ENCODE results near the gene NPTX1. TPM values are rescaled to one million over a fixed set of nuclear protein-coding genes. Genes with fewer than 3 reads are reported as not detected.
A peak's percentile ranks its signal among the peaks of the same experiment; 100 is the strongest.

The NPTX1 gene
- total and polyA plus RNA-seq, 2 of the 13 experiments (the other 11 are each of a cell fraction or from before 2014, with no cell fraction given), result 0.01 TPM; not detected in 1

GRCh38 chr17:80441133-80441578 lies 35.3 kb downstream of the NPTX1 start (continued):
- TF ChIP-seq, protein P1, sequence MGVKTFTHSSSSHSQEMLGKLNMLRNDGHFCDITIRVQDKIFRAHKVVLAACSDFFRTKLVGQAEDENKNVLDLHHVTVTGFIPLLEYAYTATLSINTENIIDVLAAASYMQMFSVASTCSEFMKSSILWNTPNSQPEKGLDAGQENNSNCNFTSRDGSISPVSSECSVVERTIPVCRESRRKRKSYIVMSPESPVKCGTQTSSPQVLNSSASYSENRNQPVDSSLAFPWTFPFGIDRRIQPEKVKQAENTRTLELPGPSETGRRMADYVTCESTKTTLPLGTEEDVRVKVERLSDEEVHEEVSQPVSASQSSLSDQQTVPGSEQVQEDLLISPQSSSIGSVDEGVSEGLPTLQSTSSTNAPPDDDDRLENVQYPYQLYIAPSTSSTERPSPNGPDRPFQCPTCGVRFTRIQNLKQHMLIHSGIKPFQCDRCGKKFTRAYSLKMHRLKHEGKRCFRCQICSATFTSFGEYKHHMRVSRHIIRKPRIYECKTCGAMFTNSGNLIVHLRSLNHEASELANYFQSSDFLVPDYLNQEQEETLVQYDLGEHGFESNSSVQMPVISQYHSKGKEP (CRISPR knock-in tag; IDR thresholded peaks at IDR 0.05), result peak; percentile 97; the same call in 1 of the 2 replicates
- TF ChIP-seq, protein P2, sequence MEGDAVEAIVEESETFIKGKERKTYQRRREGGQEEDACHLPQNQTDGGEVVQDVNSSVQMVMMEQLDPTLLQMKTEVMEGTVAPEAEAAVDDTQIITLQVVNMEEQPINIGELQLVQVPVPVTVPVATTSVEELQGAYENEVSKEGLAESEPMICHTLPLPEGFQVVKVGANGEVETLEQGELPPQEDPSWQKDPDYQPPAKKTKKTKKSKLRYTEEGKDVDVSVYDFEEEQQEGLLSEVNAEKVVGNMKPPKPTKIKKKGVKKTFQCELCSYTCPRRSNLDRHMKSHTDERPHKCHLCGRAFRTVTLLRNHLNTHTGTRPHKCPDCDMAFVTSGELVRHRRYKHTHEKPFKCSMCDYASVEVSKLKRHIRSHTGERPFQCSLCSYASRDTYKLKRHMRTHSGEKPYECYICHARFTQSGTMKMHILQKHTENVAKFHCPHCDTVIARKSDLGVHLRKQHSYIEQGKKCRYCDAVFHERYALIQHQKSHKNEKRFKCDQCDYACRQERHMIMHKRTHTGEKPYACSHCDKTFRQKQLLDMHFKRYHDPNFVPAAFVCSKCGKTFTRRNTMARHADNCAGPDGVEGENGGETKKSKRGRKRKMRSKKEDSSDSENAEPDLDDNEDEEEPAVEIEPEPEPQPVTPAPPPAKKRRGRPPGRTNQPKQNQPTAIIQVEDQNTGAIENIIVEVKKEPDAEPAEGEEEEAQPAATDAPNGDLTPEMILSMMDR (CRISPR knock-in tag; IDR thresholded peaks at IDR 0.05), result 0 out of 2 replicates have a peak, but pooled peaks have one; percentile 10
- TF ChIP-seq MED1 (CRISPR knock-in tag; IDR thresholded peaks at IDR 0.05) (0 out of 2 replicates have a peak, but pooled peaks have one; percentile 44), ZNF326 (CRISPR knock-in tag; IDR thresholded peaks at IDR 0.05; ENCODE audit: borderline replicate concordance) (no peak), ZNF317 (CRISPR knock-in tag; IDR thresholded peaks at IDR 0.05) (peak; percentile 72; the same call in 1 of the 2 replicates), ZKSCAN8 (CRISPR knock-in tag; IDR thresholded peaks at IDR 0.05; ENCODE audit: borderline replicate concordance) (peak; percentile 61; the same call in 1 of the 2 replicates), KLF13 (CRISPR knock-in tag; IDR thresholded peaks at IDR 0.05) (0 out of 2 replicates have a peak, but pooled peaks have one; percentile 23), KLF11 (CRISPR knock-in tag; IDR thresholded peaks at IDR 0.05) (peak; percentile 99), BRCA1 (CRISPR knock-in tag; IDR thresholded peaks at IDR 0.05) (peak; percentile 97), ZC3H13 (CRISPR knock-in tag; IDR thresholded peaks at IDR 0.05) (0 out of 2 replicates have a peak, but pooled peaks have one; percentile 35), TARDBP (CRISPR knock-in tag; IDR thresholded peaks at IDR 0.05) (no peak), ZNF10 (CRISPR knock-in tag; IDR thresholded peaks at IDR 0.05; ENCODE audit: borderline replicate concordance, low read depth) (no peak), KDM3A (CRISPR knock-in tag; IDR thresholded peaks at IDR 0.05; ENCODE audit: low read depth) (peak; percentile 76; the same call in 1 of the 2 replicates), KMT2B (CRISPR knock-in tag; IDR thresholded peaks at IDR 0.05) (peak; percentile 74), MLLT10 (CRISPR knock-in tag; IDR thresholded peaks at IDR 0.05) (no peak), ZNF616 (CRISPR knock-in tag; IDR thresholded peaks at IDR 0.05; ENCODE audit: low read depth) (peak; percentile 92), AFF4 (CRISPR knock-in tag; IDR thresholded peaks at IDR 0.05) (no peak)
- TF ChIP-seq, protein P3, sequence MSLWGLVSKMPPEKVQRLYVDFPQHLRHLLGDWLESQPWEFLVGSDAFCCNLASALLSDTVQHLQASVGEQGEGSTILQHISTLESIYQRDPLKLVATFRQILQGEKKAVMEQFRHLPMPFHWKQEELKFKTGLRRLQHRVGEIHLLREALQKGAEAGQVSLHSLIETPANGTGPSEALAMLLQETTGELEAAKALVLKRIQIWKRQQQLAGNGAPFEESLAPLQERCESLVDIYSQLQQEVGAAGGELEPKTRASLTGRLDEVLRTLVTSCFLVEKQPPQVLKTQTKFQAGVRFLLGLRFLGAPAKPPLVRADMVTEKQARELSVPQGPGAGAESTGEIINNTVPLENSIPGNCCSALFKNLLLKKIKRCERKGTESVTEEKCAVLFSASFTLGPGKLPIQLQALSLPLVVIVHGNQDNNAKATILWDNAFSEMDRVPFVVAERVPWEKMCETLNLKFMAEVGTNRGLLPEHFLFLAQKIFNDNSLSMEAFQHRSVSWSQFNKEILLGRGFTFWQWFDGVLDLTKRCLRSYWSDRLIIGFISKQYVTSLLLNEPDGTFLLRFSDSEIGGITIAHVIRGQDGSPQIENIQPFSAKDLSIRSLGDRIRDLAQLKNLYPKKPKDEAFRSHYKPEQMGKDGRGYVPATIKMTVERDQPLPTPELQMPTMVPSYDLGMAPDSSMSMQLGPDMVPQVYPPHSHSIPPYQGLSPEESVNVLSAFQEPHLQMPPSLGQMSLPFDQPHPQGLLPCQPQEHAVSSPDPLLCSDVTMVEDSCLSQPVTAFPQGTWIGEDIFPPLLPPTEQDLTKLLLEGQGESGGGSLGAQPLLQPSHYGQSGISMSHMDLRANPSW (CRISPR knock-in tag; IDR thresholded peaks at IDR 0.05; ENCODE audit: borderline replicate concordance), result no peak
- TF ChIP-seq, protein P4, sequence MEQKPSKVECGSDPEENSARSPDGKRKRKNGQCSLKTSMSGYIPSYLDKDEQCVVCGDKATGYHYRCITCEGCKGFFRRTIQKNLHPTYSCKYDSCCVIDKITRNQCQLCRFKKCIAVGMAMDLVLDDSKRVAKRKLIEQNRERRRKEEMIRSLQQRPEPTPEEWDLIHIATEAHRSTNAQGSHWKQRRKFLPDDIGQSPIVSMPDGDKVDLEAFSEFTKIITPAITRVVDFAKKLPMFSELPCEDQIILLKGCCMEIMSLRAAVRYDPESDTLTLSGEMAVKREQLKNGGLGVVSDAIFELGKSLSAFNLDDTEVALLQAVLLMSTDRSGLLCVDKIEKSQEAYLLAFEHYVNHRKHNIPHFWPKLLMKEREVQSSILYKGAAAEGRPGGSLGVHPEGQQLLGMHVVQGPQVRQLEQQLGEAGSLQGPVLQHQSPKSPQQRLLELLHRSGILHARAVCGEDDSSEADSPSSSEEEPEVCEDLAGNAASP (CRISPR knock-in tag; IDR thresholded peaks at IDR 0.05; ENCODE audit: borderline replicate concordance), result peak; percentile 88
